NCI-H69 (cell line): ENCODE data around the gene SLC12A5.

Source experiments
- DNase-seq: peaks from one replicate; lab custom pipeline; 2025; lab: John Stamatoyannopoulos, UW

SLC12A5 gene

DNA sequence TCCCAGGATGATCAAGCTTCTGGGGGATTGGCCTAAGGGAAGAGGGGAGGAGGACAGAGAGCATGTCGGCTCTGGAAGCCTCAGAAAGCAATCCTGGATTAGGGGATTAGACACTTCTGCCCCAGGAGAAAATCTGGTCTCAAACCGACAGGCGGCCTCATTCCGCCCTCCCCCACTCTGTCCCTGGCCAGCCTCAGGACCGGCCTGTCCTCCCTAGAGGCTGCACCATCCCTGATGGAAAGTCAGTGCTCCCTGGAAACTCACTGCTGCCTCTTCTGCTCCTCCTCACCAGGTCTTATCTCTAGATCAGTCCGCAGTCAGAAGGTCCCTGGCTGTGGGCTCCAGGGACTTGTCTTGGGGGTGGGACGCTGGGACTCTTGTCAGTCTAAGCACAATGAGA, 905 bp upstream of the SLC12A5 start:
- no peak for DNase-seq

DNA sequence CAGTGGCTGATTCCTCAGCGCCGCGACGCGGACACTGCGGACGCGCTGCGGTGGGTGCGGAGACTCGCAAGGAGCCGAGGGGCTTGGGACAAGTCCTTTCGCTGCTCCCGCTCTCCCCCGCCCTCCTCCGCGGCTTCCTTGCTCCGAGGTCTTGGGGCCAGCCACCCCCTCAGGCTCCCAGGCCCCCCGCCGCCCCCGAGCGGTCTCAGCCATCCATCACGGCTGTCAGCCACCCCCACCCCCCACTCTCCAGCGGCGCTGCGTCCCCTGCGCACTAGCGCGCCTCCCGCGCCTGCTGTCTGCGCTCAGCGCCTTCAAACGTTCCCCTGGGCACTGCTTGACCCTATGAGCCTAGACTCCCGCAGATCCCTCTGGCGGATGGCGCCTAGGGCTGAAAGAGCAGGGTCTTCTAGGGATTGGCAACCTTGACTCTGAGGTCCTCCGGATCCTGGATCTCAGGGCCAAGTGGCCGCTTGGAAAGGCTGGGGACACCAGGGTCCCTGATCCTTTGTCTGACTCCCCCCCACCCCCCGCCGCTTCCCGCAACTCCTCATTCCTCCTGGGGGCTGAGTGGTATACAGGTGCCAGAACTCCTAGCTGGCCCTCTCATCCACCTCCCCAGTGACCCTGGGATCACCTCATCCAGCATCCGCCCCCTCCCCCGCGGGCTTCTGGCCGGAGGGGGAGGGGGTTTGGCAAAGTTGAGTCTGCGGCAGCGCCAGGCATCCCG, 1.4 kb downstream of the SLC12A5 start:
- DNase-seq, result peak; percentile 21

DNA sequence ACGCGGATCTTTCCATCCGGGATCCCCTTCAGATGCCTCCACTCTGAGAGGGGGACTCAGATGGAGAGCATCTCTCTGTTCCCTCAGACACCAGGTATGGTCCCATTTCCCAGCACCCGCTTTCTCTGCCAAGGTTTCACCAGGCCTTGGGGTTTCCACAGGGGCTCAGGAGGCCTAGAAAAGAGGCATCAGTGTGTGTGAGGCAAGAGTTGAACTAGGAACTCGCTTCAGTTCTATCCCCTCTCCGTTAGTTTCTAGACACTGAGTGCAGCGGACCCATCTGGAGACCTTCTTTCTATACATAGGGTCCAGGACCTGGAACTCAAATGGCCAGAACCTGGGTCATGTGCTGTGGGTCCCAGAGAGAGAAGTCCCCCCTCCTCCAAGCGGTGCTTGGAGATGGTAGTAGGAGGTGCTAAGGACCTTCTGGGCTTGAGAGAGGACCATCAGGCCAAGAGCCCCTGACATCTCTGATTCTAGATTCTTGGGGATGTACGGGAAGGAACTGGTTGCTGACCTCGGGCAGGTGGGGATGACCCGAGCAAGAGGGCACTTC, 2.1 kb downstream of the SLC12A5 start:
- DNase-seq, result no peak

DNA sequence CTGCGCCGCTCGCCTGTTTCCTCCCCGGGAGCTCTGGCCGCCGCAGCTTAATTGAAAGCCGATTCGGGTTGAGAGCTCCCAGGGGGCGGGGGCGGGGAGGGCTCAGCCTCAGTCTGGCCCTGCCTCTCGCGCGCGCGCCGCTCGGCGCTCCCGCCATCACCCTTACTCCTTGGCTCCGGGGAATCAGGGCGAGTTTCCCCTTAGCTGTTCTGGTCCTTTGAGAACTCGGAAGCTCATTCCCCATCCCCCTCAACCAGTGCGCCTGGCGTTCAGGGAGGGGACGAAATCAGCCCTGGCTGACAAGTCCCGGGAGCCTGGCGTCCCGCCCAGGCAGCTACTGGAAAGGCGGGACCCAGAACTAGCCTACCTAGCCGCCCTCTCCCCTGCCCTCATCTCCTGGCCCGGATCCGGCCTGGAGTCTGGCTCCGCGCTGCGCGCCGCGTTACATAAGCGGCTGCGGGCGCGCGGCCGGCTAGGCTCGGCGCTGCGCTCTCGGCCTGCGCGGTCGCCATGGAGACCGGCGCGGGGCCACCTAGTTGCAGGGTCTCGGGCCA, 2.8 kb downstream of the SLC12A5 start:
- peak; percentile 73 for DNase-seq

DNA sequence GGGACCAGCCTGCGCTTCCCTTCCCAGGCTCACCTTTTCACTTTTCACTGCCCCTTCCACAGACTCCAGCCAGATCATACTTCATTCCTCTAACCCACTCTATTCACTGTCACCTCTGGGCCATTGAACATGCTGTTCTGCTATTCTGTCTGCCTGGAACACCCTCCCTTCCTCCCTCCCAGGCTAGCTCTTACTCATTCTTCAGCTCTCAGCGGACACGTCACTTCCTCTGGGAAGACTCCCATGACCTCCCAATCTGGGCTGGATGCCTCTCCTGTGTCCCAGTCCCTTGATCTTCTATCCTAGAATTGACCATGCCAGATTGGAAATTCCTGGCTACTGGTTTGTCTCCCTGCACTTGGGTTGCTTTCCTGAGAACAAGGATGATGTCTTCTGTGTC, 5.0 kb downstream of the SLC12A5 start:
- DNase-seq, result no peak

DNA sequence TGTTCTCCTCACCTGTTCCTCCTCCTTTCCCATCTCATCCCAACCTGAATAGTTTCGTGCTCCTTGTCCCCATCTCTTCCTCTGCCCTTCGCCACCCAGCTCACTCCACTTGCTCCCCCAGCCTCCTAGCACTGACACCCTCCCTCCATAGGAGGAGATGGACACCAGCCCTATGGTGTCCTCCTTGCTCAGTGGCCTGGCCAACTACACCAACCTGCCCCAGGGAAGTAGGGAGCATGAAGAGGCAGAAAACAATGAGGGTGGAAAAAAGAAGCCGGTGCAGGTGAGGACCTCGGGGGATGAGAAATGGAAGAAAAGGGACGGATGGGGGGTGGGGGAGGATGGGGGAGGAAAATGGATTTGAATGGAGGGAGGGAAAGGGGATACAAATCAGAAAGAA, 6.2 kb downstream of the SLC12A5 start:
- no peak for DNase-seq

DNA sequence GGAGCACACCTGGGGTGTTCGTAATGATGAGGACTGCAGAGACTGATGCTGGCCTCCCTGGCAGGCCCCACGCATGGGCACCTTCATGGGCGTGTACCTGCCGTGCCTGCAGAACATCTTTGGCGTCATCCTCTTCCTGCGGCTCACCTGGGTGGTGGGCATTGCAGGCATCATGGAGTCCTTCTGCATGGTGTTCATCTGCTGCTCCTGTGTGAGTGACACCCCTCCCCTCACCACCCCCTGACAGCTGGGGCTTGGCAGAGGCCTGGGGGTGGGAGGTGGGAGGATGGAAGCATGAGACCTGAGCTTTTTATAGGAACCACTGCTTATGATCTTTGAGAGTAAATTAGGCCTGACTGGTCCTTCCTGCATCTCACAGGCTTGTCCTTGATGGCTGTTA, 6.7 kb downstream of the SLC12A5 start:
- DNase-seq, result no peak

DNA sequence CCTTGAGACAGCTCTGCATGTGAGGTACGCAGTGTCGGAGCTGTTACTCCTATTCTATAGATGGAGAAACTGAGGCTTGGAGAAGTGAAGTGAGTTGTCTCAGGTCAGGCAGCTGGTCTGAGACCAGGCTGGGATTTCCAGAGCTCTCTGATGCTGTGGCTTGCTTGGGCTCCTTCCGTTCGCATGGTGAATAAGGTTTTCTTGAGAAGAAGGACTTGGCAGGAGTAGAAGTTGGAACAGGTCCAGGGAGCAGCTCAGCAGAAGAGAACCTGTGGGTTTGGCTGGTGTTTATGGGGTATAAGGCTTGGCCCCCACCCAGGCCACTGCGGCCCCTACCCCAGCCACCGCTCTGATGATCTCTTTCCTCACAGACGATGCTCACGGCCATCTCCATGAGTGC, 7.4 kb downstream of the SLC12A5 start:
- no peak for DNase-seq

DNA sequence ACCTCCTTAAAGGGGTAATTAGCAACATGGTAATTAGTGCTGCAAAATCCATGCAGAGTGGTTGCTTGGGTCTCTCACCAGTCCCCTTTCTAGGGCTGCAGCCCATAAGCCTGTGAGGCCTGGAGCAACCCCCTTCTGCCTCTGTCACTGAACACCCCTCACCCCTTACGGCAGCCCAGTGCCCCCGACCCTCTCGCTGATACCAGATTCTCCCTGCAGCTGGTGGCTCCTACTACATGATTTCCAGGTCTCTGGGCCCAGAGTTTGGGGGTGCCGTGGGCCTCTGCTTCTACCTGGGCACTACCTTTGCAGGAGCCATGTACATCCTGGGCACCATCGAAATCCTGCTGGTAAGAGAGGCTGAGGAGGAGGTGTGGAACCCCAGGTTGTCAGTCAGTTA, 8.0 kb downstream of the SLC12A5 start:
- no peak for DNase-seq

DNA sequence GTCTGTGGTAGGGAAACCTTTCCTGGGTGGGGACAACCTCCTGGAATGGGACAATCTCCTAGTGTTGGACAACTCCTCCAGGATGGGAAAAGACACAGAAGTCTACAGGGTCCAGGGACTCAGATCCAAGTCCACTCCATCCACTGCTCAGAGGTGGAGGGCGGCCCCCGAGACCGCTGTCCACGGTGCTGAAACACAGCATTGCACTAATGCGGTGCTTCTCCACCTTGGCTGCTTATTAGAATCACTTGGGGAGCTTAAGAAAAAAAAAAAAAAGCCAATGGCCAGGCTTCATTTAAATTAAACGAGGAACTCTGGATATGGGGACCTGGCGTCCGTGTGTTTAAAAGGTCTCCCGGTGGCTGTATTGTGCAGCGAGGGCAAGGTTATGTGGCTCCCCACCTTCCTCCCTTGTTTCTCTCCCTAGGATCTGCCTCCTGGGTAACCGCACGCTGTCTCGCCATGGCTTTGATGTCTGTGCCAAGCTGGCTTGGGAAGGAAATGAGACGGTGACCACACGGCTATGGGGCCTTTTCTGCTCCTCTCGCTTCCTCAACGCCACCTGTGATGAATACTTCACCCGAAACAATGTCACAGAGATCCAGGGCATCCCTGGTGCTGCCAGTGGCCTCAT, 12.0 kb downstream of the SLC12A5 start:
- peak; percentile 79 for DNase-seq

DNA sequence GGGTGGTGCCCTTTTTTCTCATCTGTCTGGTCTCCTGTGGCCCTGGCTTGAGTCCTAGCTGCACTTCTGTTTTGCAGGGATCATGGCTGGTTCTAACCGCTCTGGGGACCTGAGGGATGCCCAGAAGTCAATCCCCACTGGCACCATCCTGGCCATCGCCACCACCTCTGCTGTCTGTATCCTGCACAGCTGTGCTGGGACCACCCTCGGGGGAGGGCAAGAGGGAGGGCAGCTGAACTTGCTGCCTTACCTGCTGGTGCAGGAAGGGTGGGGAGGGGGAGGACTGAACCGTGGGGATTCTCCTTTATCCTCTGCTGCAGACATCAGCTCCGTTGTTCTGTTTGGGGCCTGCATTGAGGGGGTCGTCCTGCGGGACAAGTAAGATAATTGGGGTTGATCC, 14.5 kb downstream of the SLC12A5 start:
- no peak for DNase-seq

DNA sequence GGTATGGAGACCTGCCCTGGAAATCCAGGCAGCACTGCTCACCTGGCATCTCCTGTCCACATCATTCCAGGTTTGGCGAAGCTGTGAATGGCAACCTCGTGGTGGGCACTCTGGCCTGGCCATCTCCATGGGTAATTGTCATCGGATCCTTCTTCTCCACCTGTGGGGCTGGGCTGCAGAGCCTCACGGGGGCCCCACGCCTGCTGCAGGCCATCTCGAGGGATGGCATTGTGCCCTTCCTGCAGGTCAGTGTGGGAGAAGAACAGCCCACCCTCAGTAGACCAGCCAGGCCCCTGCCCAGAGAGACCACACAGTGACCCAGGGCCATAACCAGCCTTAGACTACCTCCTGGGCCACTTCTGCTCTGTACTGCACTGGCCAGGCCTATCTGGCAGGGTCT, 15.9 kb downstream of the SLC12A5 start:
- DNase-seq, result no peak

DNA sequence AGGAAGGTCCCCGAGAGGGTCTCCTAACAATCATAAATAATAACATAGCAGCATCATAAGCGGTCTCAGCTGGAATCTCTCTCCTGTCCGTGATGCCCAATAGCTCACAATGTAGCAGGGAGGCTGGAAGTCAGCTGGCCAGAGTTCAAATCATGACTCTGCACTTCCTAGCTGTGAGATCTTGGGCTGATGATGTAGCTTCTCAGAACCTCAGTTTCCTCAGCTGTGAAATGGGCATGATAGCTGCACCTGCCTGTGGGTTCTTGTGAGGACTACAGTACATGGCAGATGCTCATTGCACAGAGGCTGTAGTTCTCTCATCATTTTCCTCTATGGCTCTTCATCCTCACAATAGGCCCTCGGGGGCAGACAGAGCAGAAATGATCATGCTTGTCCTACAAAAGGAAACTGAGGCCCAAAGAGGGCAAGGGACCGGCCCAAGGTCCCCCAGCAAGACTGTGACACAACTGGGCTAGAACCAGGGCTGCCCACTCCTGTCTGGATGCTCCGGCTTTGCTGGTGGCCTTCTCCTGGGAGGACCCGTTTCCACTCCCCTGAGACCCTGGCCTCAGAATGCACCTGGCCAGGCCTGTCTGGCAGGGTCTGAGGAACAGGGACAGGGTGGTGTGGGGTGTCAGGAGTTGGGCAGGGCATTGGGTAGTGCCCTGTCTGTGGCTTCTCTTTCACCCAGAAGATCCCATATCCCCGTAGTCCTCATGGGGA, 17.7 kb downstream of the SLC12A5 start:
- DNase-seq, result no peak

DNA sequence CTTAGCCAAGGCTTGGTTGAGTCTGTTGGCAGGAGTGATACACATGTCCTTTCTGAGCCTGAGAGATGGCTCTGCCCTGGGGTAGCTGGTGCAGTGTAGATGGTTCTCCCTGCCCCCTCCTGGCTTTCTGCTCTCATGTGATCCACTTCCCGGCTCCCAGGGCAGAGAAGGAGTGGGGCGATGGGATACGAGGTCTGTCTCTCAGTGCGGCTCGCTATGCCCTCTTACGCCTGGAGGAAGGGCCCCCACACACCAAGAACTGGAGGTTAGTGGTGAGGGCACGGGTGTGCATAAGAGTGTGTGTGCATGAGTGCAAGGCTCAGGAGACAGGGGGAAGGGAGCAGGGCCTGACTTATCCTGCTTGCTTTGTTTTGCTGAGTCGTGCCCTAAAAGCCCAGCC, 18.8 kb downstream of the SLC12A5 start:
- DNase-seq, result no peak

DNA sequence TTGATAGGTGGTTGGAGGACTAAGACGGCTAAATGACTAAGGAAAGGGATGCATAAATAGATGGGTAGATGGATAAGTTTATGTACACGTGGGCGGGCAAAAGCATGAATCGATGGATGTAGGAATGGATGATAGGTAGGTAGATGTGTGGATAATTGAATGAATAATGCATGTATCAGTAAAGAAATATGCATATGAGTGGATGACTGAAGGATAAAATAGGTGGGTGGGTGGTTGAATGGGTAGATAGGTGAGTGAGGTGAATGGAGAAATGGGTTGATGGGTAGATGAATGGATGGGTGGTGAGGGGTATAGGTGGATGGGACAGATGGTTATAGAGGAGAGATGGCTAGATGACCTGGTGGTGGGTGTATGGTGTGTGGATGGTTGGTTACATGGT, 20.2 kb downstream of the SLC12A5 start:
- DNase-seq, result no peak

DNA sequence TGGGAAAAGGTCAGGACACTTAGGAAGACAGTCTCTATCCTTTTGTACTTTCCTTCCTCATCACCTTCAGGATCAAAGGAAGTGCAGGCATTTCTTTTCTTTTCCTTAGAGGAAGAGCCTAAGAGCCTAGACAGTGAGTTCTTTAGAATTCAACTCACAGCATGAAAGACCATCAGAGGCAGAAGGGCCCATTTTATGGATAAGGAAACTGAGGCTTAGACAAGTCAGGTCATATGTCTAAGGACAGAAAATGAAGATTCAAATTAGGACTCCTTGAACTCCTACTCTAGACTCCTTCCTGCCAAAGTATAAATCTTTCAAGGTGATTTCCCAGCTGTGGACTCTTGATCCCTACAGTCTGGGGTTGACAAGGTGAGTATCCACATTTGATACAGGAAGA, 20.8 kb downstream of the SLC12A5 start:
- no peak for DNase-seq

DNA sequence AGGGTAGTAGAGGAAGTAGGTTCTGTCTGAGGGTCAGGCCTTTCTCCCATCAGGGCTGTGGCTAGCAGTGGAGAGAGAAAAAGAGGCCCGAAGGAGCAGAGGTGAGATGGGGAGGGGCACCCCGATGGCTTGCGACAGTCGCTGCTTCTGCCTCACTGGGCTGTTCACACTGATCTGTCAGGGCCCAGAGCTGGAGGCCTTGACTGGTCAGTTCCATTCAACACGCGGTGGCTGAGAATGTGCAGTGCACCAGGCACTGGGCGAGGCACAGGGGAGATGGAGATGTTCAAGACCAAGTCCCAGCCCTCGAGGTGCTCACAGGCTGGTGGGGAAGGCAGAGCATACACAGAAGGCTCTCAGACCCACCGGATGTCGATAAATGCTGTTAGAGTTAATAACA, 21.4 kb downstream of the SLC12A5 start:
- DNase-seq, result no peak

DNA sequence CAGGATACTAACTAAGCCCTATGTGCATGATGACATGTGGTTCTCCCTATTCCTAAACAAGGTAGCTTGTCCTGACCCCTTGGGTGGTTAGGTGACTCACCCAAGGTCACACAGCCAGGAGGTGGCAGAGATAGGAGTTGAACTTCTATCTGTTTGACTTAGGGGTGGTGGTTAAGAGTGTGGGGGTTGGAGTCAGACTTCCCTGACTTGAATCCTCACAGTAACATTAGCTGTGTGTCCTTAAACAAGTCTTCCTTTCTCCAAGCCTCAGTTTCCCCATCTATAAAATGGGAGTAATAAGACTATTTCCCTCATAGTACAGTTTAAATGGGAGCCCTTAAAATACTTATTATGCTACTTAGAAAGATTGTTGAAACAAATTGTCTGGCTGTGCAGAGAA, 21.9 kb downstream of the SLC12A5 start:
- DNase-seq, result no peak

DNA sequence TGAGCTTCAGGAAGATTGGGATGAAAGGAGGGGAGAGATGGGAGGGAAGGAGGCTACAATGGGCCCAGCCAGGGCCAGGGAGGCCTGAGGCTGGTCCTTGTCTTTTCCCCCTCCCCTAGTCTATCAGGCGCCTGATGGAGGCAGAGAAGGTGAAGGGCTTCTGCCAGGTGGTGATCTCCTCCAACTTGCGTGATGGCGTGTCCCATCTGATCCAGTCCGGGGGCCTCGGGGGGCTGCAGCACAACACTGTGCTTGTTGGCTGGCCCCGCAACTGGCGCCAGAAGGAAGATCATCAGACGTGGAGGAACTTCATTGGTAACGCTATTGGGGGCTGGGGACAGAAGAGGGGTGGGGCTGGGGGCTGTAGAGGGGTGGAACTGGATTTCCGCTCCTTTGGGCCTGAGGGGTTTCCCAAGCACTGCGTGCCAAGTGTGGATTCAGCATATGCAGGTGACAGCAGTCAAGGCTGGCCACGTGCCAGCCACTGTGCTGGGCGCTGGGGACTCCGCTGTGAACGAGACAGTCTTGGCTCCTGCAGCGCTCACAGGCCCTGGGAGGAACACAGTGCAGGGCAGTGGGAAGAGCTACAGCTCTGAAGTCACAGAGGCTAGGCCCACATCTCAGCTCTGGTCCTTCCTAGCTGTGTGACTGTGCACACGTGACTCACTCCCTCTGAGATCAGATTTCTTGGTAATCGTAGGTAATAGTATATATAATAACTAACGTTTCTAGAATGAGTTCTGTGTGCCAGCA, 22.7 kb downstream of the SLC12A5 start:
- DNase-seq, result peak; percentile 74

DNA sequence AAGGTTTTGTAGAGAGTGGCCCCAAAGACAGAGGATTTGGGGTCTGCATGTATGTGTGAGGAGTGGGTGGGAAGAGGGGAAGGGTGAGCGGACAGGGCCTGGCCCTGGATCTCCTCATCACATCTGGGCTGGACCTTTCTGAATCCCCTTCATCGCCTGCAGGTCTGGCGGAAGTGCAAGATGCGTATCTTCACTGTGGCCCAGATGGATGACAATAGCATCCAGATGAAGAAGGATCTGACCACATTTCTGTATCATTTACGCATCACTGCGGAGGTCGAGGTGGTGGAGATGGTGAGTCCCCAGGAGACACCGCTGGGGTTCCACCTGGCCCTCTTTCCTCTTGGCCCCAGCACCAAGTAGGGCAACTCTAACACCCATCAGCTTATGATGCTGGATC, 24.4 kb downstream of the SLC12A5 start:
- no peak for DNase-seq

DNA sequence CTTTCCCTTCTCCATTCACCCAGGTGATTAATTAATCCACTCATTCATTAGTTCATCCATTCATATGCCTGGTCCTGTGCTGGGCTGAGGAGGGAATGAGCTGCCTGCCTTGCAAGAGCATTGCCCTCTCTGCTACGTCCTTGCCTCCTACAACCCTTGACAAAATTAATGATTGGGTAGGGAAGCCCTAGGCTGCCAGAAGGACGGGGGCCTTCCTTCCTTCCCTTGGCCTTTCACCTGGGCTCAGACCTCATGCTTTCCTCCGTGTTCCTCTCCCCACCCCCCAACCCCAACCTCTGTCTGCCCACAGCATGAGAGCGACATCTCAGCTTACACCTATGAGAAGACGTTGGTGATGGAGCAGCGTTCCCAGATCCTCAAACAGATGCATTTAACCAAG, 25.6 kb downstream of the SLC12A5 start:
- no peak for DNase-seq

DNA sequence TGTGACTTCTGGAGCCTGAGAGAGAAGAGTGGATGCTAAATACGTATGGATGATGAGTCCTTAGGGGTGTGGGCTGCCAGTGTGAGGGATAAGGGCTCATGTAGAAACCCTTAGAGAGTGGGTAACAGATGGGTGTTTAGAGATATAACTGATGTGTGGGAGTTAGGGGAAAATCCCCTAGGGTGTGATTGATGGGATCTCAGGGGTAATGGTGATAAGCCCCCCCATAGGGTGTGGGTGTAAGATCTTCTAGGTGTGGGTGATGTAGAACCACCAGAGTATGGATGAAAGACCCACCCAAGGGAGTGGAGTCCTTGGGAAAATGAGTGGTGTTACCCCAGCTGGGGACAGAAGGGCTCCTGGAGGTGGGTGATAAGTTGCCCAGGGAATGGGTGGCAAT, 26.3 kb downstream of the SLC12A5 start:
- DNase-seq, result no peak
